Renal cortex interstitium (tissue), 11 donors: ENCODE results near the gene C3orf22. TPM values are rescaled to one million over a fixed set of nuclear protein-coding genes. Genes with fewer than 3 reads are reported as not detected.

ENCODE experiments used
- DNase-seq, 11 donors: peaks; one replicate each; pipeline ENCODE4 v3.0.0-alpha.2; 2013; ENCODE audit warnings: low read depth in 9 of 11, low spot score in 4 of 11; ENCODE audit errors: extremely low read depth in 1 of 11
- polyA plus RNA-seq, 3 donors: library from polyadenylated mRNA; unstranded; fragments of 120-200 nt; gene quantifications; one replicate each; pipeline ENCODE4 v1.2.1, GENCODE V29; 2013; ENCODE audit not compliant: insufficient read length in 3 of 3

Gene C3orf22
- polyA plus RNA-seq, 3 donors, result 0.09 to 0.17 TPM; not detected in 1

- DNase-seq, result no peak
Measured at GRCh38 chr3:126533506-126533905, 25.2 kb downstream of the C3orf22 start.

GRCh38 chr3:126531051-126531330 is 27.7 kb downstream of the C3orf22 start:
- no peak for DNase-seq

DNA sequence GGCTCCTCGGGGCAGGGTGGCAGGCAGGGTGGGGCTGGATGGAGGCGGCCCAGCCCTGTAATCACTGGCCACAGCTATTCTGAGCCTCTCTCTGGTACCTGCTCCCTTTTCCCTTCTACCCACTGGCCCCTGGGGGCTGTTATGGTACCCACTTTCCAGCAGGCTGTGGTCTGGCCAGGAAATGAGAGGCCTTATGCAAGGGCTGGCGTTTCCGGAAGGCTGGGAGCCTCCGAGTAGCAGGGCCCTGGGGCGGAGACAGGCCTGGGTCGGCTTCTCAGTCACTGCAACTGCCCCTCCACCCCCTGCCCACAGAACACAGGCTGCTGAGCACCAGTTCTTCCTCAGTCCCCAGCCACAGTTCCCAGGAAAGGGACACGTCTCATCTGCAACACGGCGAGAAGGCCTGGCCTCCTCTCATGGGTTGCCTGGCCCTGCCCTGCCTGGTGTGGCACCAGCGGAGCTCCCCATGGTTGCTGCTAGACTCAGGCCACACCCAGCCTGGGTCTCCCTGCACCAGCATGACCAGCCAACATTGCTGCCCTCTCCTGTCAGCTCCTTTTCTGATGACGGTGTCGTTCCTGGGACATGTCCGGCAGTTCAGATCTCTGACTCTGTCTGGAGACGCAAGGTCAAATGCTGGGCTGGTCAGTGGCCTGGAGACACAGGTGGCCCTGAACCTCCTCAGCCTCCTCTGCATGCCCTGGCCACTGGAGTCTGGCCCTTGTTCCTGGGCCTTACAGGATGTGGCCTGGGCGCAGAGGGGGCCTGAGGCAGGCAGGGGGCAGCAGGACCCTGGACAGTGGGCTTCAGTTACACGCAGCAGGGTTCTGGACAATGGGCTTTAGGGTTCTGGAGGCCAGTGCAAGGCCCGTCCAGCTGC is 28.3 kb downstream of the C3orf22 start:
- DNase-seq, result no peak

DNA sequence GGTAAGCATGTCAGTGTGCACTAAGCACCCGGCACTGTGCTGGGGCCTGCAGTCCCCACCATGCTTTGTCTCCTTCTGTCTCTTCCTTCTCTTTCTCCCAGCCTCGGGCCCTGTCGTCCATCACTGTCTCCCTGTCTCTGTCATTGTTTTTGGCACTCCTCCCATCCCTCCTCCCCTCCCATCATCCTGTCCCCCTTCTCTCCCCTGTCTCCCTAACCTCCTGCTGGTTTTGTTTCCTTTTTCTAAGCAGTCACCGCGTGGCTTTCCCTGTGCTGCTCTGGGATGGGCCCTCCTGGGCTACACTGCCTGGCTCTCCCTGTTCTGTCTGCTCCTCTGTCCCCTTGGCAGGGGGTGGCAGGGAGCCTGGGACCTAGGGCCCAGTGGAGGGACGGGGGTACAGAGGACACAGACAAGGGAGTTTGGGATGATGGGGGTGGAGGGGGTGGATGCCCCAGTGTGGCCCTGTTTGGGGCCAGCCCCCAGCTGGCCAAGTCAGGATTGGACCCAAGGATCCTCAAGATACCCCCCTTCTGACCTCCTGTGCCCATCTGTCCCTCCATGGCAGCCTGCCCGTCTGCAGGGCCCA is 29.1 kb downstream of the C3orf22 start:
- DNase-seq, result no peak

GRCh38 chr3:126528800-126529541 is 29.8 kb downstream of the C3orf22 start:
- DNase-seq, result peak in 2 of 11 donors; percentile 7 to 57

DNA sequence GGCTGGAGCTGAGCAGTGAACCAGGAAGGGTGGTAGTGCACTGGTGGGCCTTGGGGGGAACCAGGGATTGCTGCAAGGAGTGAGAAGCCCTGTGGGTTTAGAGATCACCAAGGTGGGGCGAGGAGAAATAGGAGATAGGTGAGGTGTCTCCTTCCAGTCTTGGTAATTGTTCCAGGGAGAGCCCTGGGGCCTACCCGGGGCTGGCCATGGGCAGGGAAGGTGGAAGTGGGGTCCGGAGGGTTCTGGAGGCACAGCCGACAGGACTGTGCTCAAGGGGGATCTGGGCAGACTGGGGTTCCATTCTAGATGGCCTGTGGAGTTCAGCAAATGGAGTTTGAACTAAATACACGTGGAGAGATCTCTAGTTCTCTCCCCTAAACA is 30.3 kb downstream of the C3orf22 start:
- DNase-seq, result no peak

DNA sequence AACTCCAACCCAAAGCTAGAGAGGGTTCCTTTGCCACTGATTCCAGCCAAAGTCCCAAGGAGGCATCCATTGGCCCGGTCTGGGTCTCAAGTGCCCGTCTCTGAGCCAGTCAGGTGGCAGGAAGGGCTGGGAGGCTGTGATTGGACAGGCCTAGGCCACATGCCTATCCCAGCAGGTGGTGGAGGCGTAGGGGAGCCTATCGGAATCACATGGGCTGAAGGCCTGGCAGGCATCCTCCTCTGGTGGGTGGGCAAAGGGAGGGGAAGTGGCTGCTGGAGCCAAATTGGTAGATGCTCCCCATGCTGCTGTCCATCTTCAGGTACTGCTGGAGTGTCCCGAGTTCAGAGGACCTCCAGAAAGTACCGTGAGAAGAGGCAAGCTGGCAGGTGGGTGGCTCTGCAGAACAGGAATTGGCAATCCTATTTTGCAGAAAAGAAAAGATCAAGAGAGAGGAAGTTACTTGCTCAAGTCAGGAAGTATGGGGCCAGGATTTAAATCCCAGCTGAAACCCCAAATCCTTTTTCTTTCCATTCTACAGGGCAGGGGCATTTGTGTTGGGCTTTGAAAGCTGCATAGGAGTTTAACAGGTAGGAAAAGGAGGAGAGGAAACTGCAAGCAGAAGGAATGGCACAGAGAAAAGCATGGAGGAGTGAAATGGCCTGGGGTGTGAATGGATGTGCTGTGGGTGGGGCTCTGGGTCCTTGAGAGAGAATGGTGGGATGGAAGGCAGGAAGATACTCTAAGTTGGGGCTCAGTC is 31.1 kb downstream of the C3orf22 start:
- no peak for DNase-seq

- no peak for DNase-seq
Measured at GRCh38 chr3:126527006-126527405, 31.7 kb downstream of the C3orf22 start.

DNA sequence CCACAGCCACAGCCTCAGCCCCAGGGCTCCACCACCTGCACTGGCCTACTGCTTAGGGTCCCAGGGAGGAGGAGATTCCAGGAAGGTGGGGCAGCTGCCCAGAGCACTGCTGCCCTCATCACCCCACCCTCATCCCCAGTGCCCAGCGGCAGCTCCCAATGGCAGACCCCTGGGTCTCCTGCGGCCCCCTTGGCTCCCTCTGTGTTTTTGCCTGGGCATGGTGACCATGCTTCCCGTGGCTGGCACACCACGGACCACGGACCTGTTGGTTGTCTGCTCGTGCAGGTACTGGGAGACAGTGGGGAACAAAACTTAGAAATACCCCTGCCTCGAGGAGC is 32.1 kb downstream of the C3orf22 start:
- DNase-seq, result no peak

DNA sequence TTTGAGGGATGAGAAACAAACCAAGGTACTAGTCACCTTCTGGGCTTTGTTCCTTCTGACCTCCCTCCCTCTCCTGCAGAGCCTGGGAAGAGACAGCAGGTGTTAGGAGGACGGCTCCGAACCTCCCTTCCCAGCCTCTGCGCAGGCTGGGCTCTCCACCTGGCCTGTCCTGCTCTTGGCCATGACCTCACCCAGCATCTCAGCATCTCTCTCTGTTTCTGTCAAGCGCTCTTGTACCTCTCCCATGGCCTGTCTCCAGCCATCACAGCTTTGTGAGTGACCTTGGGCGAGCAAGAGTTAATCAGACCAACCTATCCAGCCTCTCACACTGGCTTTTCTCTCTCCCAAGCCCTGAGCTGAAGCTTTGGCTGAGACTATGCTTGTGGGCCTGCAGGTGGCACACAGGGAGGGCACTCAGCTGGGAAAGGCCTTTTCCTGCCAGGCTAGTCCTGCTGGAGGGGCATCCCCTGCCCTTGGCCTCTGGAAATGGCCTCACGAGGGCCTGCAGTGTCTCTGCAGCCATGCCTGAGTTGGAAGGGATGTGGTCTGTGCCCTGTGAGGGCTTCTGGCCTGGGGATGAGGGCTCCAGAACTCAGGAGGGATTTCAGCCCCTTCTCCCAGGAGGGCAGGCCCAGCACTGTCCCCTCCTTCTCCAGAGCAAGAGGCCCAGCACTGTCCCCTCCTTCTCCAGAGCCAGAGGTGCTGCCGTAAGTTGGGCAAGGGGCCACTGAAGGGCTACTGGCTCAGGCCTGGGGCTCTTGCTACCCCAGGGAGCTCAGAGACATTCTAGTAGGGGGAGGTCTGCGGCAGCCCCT is 32.7 kb downstream of the C3orf22 start:
- no peak for DNase-seq

DNA sequence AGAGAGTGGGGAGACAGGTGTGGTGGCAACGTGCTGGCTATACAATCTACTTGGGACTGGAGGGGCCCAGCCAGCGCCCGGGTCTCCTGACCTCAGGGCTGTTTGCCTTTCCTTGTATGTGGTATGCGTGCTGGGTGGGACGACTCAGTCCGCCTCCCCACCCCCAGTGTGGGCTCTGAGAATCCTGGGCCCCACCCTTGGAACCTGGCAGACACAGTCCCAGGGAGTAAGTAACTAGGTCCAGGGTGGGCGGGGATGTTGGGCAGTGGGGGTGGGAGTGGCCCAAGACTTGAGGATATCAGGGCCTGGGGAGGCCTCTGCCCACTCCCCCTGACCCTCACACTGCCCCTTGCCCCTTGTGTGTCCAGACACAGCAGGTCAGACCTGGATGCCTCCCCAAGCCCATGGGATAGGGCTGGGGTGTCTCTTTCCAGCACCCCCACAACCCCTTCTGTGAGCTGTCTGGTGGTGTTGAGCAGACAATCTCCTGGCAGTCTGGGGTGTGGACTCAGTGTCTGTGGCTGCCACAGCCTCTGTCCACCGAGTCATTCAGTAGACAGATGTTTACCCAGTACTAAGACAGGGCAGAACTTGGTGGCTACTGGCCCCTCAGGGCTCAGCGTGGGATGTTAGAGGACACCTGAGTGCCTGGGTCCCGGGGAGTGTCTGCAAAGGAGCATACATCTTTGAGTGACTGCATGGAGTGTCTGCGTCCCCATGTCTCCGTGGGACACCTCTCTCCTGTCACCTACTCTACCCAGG is 33.5 kb downstream of the C3orf22 start:
- no peak for DNase-seq

DNA sequence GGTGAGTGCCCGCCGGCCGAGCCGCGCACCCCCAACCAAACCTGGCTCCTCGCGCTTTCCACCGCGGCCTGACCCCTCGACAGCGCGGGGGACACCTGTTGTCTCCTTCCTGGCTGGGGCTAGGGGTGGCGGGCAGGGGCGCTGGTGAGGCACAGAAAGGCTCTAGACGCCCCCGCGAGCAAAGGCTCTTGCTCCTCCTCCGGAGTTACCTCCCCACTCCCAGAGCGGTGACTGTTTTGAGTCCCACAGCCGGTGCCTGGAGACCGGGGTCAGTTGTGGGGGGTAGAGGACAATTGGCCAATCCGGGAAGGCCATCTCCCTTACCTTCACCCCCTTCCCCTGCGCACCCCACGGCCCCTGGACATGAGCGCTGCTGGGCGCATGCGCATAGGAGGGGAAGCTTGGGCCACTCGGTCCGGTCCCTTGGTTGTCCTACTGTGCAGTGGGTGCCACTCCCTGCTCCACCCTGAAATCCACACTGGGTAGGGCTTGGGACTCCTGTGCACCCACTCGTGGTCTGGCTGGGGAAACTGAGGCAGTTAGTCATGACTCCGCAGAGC is 34.2 kb downstream of the C3orf22 start:
- peak in 1 of 11 donors; percentile 20 for DNase-seq

DNA sequence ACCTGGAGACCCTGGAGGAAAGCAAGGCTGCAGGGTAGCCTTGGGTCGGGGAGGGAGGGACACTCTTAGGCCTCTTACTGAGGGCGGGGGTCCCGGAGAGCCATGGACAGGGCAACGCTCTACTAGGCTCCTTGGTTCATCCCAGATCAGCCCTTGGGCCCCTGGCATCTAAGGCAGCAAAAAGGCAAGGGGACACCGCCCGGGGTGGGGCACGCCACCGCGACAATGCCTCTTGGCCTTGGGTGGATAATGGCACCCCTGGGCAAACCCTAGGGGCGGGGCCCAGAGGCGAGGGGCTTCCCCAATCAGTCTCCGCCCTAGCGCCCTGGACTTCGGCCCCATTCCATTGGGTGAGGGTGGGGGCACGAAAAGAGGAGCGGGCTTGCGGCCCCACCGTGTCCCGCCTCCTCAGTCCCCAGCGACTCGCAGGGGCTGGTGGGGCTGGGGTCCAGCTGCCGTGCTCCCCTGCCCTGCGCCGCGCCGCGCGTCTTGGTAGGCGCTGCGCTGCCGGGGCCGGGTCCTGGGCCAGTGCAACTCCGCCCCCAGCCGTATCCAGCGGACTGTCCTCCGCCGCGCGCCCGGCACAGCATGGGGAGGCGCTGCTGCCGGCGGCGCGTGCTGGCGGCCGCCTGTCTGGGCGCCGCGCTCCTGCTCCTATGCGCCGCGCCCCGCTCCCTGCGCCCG is 34.8 kb downstream of the C3orf22 start, which contains the start of gene CHST13:
CHST13 (plus strand) TSS at position 411 of the 684 bp plus-strand sequence; CDS start at position 589, 178 bp downstream.
- DNase-seq, result peak in 4 of 11 donors; percentile 29 to 46 (median 36)

- DNase-seq, result peak in 6 of 11 donors; percentile 20 to 53 (median 42)
Measured at GRCh38 chr3:126522363-126522788, 36.4 kb downstream of the C3orf22 start.

DNA sequence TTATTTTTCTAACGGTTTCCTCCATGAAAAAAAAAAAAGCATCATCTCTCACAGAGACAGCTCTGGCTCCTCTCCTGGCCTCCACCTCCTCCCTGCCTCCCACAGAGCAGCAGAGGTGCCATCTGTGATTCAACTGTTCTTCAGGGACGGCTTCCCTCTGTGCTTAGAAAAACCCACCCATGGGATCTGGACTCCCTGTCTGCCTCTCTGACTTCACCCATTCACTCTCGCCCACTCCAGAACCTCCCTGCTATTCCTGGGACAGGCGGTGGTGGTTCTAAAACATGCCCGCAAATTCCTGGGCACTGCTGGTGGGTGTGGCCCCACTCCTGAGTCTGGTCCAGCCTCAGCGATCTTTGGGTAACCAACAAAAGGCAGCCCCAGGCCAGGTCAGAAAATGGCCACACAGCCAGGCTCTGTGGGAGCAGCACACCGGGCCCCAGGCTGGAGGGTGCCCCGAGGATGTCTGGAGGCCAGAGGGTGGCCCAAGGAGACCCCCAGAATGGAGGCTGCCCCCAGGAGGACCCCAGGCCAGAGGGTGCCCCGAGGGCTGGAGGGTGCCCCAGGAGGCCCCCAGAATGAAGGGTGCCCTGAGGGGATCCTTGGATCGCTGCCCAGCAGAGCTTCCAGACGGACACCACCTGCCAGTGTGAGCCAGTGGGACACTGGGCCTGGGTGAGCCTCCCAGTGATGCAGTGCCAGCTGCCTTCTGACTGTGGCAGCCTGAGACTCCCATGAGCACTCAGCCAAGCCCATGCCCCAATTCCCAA is 37.4 kb downstream of the C3orf22 start:
- no peak for DNase-seq
